ENCODE measurements around the gene SPATA16.

Gene SPATA16

DNA sequence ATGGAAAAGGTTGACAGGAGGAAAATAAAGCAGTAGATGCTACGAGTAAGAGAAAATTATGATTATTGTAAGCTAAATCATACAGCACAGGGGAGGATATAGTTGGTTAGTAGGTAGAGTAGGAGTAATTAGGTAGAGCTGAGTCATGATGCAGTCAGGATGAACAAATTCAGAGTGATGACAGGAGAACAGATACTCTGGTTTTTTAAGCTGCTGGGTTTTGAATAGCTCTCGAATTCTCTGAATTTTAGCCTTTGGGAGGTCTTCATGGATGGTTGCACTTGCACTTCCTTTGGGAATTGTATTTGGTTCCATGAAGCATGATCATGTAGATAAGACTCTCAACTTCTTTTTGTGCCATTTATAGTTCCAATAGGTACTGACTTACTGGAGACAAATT lies 294.3 kb downstream of the SPATA16 start:
- no peak for DNase-seq (ENCODE audit: low read depth)
- no peak overlapping the region for H3K4me3 ChIP-seq (ENCODE audit: control insufficient read depth, low read depth, low read length)
- TF ChIP-seq, protein P1, sequence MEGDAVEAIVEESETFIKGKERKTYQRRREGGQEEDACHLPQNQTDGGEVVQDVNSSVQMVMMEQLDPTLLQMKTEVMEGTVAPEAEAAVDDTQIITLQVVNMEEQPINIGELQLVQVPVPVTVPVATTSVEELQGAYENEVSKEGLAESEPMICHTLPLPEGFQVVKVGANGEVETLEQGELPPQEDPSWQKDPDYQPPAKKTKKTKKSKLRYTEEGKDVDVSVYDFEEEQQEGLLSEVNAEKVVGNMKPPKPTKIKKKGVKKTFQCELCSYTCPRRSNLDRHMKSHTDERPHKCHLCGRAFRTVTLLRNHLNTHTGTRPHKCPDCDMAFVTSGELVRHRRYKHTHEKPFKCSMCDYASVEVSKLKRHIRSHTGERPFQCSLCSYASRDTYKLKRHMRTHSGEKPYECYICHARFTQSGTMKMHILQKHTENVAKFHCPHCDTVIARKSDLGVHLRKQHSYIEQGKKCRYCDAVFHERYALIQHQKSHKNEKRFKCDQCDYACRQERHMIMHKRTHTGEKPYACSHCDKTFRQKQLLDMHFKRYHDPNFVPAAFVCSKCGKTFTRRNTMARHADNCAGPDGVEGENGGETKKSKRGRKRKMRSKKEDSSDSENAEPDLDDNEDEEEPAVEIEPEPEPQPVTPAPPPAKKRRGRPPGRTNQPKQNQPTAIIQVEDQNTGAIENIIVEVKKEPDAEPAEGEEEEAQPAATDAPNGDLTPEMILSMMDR (IDR thresholded peaks at IDR 0.05; ENCODE audit: control insufficient read depth, insufficient read depth, low read depth, low read length, missing control alignments) = no peak

DNA sequence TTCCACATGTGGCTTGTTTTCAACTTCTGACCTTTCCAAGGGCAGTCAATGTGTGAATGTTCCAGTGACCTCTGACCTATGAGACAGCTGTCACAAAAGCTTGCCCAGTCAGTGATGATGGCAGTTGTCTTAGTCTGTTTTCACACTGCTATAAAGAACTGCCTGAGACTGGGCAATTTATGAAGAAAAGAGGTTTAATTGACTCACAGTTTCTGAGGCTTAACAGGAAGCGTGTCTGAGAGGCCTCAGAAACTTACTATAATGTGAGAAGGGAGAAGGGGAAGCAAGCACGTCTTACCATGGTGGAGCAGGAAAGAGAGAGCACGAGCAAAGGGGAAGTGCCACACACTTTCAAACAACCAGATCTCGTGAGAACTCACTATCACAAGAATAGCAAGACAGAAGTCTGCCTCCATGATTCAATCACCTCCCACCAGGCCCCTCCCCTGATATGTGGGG lies 294.9 kb downstream of the SPATA16 start:
- H3K4me3 ChIP-seq (ENCODE audit: control insufficient read depth, low read depth, low read length) = no peak overlapping the region
- TF ChIP-seq, protein P1 (IDR thresholded peaks at IDR 0.05; ENCODE audit: control insufficient read depth, insufficient read depth, low read depth, low read length, missing control alignments) = no peak
- DNase-seq (ENCODE audit: low read depth) = no peak

DNA sequence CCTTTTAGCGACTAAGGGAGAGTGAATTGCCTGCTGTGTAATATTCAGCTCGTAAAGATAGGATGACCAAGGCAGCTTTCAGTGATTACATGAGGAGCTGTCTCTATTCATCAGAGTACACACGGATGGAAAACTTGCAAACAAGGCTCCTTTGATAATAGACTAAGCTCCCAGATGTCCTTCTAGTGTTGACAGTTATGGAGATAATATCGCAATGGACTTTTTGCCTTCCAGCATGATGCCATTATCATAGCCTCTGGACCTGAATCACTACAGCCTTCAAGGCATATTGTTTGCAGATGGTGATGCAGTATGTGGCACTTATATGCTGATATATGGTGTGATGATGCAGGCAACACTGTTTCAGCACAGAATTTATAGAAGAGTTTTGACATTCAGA lies 296.6 kb downstream of the SPATA16 start:
- no peak for DNase-seq (ENCODE audit: low read depth)
- H3K4me3 ChIP-seq (ENCODE audit: control insufficient read depth, low read depth, low read length) = no peak overlapping the region
- TF ChIP-seq, protein P1 (IDR thresholded peaks at IDR 0.05; ENCODE audit: control insufficient read depth, insufficient read depth, low read depth, low read length, missing control alignments) = no peak

DNA sequence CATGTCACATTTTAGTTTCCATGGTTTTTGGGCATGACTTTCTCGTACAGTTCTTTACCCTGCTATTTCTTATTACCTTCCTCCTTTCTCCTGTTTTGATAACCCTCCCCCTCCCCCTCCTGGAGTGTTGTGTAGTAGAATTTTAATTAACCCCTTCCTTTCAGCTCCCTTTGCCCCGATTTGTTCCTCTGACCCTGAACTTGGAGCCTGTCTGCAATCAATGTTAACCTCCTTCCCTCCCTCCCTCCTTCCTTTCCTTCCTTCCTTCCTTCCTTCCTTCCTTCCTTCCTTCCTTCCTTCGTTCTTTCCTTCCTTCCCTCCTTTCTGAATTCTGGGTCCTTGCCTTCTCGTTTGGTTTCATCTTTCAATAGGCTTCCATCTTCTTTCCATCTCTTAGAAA lies 300.1 kb downstream of the SPATA16 start:
- no peak overlapping the region for H3K4me3 ChIP-seq (ENCODE audit: control insufficient read depth, low read depth, low read length)
- TF ChIP-seq, protein P1 (IDR thresholded peaks at IDR 0.05; ENCODE audit: control insufficient read depth, insufficient read depth, low read depth, low read length, missing control alignments) = no peak
- DNase-seq (ENCODE audit: low read depth) = no peak

DNA sequence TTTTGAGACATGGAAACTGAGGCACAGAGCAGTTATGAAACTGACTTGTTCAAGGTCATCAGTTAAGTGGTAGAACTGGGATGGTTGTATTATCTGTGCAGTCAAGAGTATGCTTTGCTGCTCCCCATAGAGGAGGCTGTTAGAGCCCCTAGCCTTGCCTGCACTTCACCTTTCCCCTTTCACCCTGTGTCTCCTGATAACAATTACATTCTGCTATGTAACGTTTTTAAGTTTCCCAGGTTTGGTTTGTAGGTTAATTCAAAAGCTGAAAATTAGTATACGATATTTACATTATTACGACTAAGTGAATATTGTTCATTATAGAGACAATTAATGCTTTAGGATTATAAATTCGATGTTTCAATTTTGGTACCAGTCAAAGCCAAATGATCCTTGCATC lies 300.6 kb downstream of the SPATA16 start:
- no peak overlapping the region for H3K4me3 ChIP-seq (ENCODE audit: control insufficient read depth, low read depth, low read length)
- TF ChIP-seq, protein P1 (IDR thresholded peaks at IDR 0.05; ENCODE audit: control insufficient read depth, insufficient read depth, low read depth, low read length, missing control alignments) = no peak
- no peak for DNase-seq (ENCODE audit: low read depth)

DNA sequence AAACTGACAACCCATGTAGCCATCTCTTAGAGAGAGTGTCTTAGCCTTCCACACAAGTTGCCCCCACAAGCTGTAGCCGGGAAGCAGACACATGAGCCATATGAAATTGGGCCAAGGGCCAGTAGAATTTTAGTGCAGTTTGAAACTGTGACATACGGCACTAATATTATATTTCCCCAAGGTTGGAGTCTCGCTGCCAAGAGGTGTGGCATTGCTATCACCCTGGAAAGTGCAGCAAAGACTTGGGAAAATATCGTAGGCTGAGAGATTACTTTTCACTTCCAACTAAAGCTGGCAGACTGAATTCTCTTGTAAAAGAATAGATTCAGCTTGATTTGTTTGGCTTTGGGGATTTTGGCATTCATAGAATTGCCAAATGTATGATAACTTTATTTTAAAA lies 301.4 kb downstream of the SPATA16 start:
- DNase-seq (ENCODE audit: low read depth) = no peak
- TF ChIP-seq, protein P1 (IDR thresholded peaks at IDR 0.05; ENCODE audit: control insufficient read depth, insufficient read depth, low read depth, low read length, missing control alignments) = no peak
- H3K4me3 ChIP-seq (ENCODE audit: control insufficient read depth, low read depth, low read length) = no peak overlapping the region

Data from AG09309 (cell line).